K562 (cell line): Measurements from ENCODE around the gene LIMK1.

Experiments
- EZH2 ChIP-seq: IDR thresholded peaks from 2 replicates; pipeline ENCODE4 v1.6.1; 2012; ENCODE audit warnings: low read depth, mild to moderate bottlenecking, inconsistent platforms, low read length, borderline replicate concordance
- FOSL1 ChIP-seq: fragments of 200-800 bp; sonication (Bioruptor generic); conservative IDR thresholded peaks from 2 replicates; pipeline ENCODE4 v1.6.1; 2016; ENCODE audit warnings: missing genetic modification characterization, missing compliant biosample characterization
- JUN ChIP-seq, 2 experiments: sonication (generic) in 1 of 2; formaldehyde crosslinking in 1 of 2; IDR thresholded peaks; 2 replicates each; pipeline versions ENCODE4 v1.6.1 to v1.8.0; 2012 to 2022; ENCODE audit warnings: borderline replicate concordance in 2 of 2, mild to moderate bottlenecking in 2 of 2, improper control_type of control experiment in 1 of 2, low read depth in 1 of 2, low read length in 1 of 2, missing genetic modification reagents in 1 of 2
- KLF16 ChIP-seq: IDR thresholded peaks from 2 replicates; pipeline ENCODE4 v1.6.1; 2016; ENCODE audit warnings: antibody characterized with exemption
- MEF2D ChIP-seq: conservative IDR thresholded peaks from 2 replicates; pipeline ENCODE4 v1.6.1; 2016; ENCODE audit warnings: low read depth, missing genetic modification characterization, missing compliant biosample characterization
- POLR2A ChIP-seq: fragments of 450-650 bp; conservative IDR thresholded peaks from 2 replicates; pipeline ENCODE4 v1.6.1; 2016
- POLR2AphosphoS5 ChIP-seq: IDR thresholded peaks from 2 replicates; pipeline ENCODE4 v1.6.1; 2011; ENCODE audit warnings: mild to moderate bottlenecking, low read depth, low read length, moderate library complexity; ENCODE audit not compliant: control insufficient read depth, insufficient read depth
- RNF2 ChIP-seq: sonication (generic); IDR thresholded peaks from 2 replicates; pipeline ENCODE4 v1.6.1; 2016
- SIN3B ChIP-seq: fragments of 450-650 bp; IDR thresholded peaks from 2 replicates; pipeline ENCODE4 v1.6.1; 2017; ENCODE audit warnings: low read depth, mild to moderate bottlenecking, moderate library complexity
- STAG1 ChIP-seq: sonication (generic); formaldehyde crosslinking; IDR thresholded peaks from 2 replicates; pipeline ENCODE4 v1.5.0; 2020; ENCODE audit warnings: missing genetic modification reagents, borderline replicate concordance

DNA sequence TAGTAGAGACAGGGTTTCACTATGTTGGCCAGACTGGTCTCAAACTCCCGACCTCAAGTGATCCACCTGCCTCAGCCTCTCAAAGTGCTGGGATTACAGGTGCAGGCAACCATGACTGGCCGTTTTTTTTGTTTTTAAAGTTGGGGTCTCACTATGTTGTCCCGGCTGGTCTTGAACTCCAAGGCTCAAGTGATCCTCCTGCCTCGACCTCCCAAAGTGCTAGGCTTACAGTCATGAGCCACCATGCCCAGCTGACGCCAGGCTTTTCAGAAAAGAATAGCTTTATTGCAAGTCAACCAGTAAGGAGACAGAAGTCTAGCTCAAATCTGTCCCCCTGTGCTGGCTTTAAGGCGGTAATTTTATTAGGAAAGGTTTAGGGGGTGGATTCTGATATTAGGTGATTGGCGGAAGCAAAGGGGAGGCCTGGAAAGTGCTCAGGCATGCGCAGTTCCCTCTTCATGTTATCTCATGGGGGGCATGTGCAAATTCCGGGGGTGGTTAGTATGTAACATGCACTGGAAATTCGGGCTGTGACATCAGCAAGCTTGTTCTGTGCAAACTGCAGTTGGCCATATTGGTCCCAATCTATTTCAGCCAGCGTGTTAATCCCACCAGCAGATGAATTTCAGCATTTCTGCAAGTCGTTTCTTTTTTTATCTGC is 42.7 kb downstream of the LIMK1 start:
- TF ChIP-seq EZH2, result no peak
- TF ChIP-seq POLR2A, result no peak
- TF ChIP-seq FOSL1 (tag), result no peak
- TF ChIP-seq MEF2D (tag), result no peak
- TF ChIP-seq RNF2, result no peak
- no peak for TF ChIP-seq JUN (IDR thresholded peaks at IDR 0.05; ENCODE audit: borderline replicate concordance, low read depth, low read length)
- no peak for TF ChIP-seq JUN (CRISPR knock-in tag; IDR thresholded peaks at IDR 0.05; ENCODE audit: borderline replicate concordance)
- TF ChIP-seq STAG1 (CRISPR knock-in tag), result no peak
- TF ChIP-seq KLF16, result no peak
- no peak for TF ChIP-seq SIN3B
- TF ChIP-seq POLR2AphosphoS5, result no peak
